SK-N-MC (cell line): ENCODE measurements around the gene PTGES.

ENCODE experiments used
- DNase-seq: peaks from one replicate; pipeline ENCODE4 v3.0.0-alpha.2; 2011; ENCODE audit warnings: low read depth, low spot score
- H3K27ac ChIP-seq: fragments of 200-600 bp; sonication (generic); 2 replicates; pipeline ENCODE4 v1.5.1; 2016; ENCODE audit warnings: mixed run types
- H3K36me3 ChIP-seq: fragments of 200-600 bp; sonication (generic); 2 replicates; pipeline ENCODE4 v1.6.1; 2017; ENCODE audit warnings: antibody characterized with exemption, low read length, mixed read lengths; ENCODE audit not compliant: insufficient read depth
- H3K4me3 ChIP-seq: fragments of 200-600 bp; sonication (generic); 2 replicates; pipeline ENCODE4 v1.5.1; 2016
- H3K9ac ChIP-seq: fragments of 200-600 bp; sonication (generic); 2 replicates; pipeline ENCODE4 v1.8.0; 2017; ENCODE audit warnings: mixed run types, mixed read lengths; ENCODE audit not compliant: insufficient read length
- H3K9me3 ChIP-seq: fragments of 200-600 bp; sonication (generic); 2 replicates; pipeline ENCODE4 v1.6.1; 2017; ENCODE audit warnings: low read depth, mild to moderate bottlenecking, antibody characterized with exemption, low read length, moderate library complexity, mixed read lengths
- EZH2 ChIP-seq: fragments of 200-600 bp; sonication (generic); IDR thresholded peaks from one replicate; pipeline ENCODE4 v1.6.1; 2017; ENCODE audit warnings: antibody characterized with exemption
- FOXP2 ChIP-seq: optimal IDR thresholded peaks from 2 replicates; pipeline ENCODE3; 2011; ENCODE audit warnings: mild to moderate bottlenecking, moderate library complexity; ENCODE audit not compliant: insufficient read depth; ENCODE audit errors: extremely low read length, control extremely low read depth
- POLR2AphosphoS5 ChIP-seq: IDR thresholded peaks from 2 replicates; pipeline ENCODE4 v1.6.1; 2012; ENCODE audit warnings: mild to moderate bottlenecking, low read depth, low read length, borderline replicate concordance

The PTGES gene

GRCh38 chr9:129740666-129741464 lies 12.0 kb downstream of the PTGES start:
- Histone ChIP-seq H3K4me3 (no peak overlapping the region), H3K9ac (no peak overlapping the region), H3K27ac (no peak overlapping the region), H3K9me3 (no peaks in the 10 kb centered on the region), H3K36me3 (no peaks in the 10 kb centered on the region)
- no peak for TF ChIP-seq POLR2AphosphoS5
- TF ChIP-seq FOXP2, result no peak
- TF ChIP-seq EZH2, result no peak
- no peak for DNase-seq

- no peak for DNase-seq
- no peak overlapping the region for H3K27ac ChIP-seq
Observed at GRCh38 chr9:129740174-129740573, 12.7 kb downstream of the PTGES start.

DNA sequence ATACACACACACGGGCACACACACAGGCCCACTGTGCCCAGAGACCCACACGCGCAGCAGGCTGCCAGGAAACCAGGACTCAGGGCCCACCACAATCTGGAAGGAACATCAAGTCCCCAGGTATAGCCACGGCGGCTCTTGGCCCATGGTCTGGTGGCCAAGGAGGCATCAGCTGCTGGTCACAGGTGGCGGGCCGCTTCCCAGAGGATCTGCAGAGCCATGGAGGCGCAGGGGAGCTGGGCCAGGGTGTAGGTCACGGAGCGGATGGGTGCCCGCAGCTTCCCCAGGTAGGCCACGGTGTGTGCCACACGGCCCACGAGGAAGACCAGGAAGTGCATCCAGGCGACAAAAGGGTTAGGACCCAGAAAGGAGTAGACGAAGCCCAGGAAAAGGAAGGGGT lies 13.4 kb downstream of the PTGES start:
- Histone ChIP-seq H3K9me3 (no peaks in the 10 kb centered on the region), H3K27ac (no peak overlapping the region), H3K36me3 (no peaks in the 10 kb centered on the region), H3K9ac (no peak overlapping the region), H3K4me3 (no peak overlapping the region)
- TF ChIP-seq FOXP2 (no peak), EZH2 (no peak), POLR2AphosphoS5 (no peak)
- no peak for DNase-seq

More at GRCh38 chr9:129740174-129740573, 12.7 kb downstream of the PTGES start:
- no peaks in the 10 kb centered on the region for H3K36me3 ChIP-seq
- no peak overlapping the region for H3K4me3 ChIP-seq
- TF ChIP-seq EZH2, result no peak
- TF ChIP-seq POLR2AphosphoS5, result no peak
- TF ChIP-seq FOXP2, result no peak
- no peak overlapping the region for H3K9ac ChIP-seq
- H3K9me3 ChIP-seq, result no peaks in the 10 kb centered on the region

DNA sequence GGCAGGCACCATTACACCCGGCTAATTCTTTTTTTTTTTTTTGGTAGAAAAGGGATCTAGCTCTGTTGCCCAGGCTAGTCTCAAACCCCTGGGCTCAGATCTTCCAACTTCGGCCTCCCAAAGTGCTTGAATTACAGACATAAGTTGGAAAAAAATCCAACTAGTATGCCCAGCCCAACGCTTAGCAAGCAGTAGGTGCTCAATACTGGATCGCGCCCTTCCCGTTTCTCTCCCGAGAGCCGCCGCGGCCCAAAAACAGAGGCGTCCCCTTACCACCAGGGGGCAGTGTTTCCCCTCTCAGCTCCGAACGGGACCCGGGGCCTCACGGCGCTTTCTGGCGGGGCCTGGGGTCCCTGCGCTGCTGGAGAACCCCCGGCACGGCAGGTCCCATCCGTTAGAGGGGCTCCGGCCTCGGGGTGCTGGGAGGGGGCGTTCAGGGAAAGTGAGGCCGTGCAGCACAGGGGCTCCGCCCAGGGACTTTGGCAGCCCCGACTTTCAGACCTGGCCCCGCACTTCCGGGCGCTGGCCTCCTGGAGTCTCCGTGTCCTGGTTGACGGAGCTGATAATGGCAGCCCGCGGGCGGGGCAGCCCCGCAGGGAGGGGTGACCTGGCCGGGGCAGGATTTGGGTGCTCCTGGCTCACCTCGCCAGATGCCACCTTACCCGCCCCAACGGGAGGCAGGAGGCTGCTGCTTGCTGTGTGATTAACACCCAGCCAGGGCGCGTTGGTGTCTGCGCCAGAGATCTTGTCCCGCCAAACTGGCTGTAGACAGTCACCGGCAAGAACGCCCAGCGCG lies 15.2 kb downstream of the PTGES start:
- TF ChIP-seq POLR2AphosphoS5 (no peak), FOXP2 (no peak), EZH2 (no peak)
- peak overlapping the region; percentile 9; the same call in 1 of the 2 replicates for H3K27ac ChIP-seq
- H3K9ac ChIP-seq, result peak overlapping the region; percentile 72
- no peaks in the 10 kb centered on the region for H3K36me3 ChIP-seq
- no peaks in the 10 kb centered on the region for H3K9me3 ChIP-seq
- H3K4me3 ChIP-seq, result peak overlapping the region; percentile 76
- DNase-seq, result peak; percentile 28

DNA sequence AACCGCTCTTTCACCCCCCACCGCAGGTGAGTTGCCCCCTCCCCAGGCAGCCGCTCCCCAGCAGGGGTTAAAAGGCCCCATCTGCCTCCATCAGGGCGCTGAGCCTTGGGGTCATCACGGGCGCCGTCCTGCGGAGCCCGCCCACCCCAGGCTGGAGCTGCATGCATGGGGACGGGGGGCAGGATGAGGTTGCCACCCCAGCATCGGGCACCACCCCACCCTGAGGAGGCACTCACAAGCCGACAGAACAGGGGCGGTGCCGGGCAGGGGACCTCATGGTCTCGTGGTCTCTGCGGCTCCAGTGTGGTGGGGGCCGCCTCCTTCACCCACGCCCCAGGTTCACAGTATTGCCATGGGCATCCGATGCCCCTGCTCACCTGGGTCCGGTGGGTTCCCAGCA lies 16.5 kb downstream of the PTGES start:
- no peak overlapping the region for H3K9ac ChIP-seq

GRCh38 chr9:129735546-129735945 lies 17.3 kb downstream of the PTGES start:
- DNase-seq, result no peak
- Histone ChIP-seq H3K27ac (no peak overlapping the region), H3K4me3 (no peak overlapping the region), H3K9ac (no peak overlapping the region), H3K9me3 (no peaks in the 10 kb centered on the region), H3K36me3 (no peaks in the 10 kb centered on the region)
- TF ChIP-seq EZH2 (no peak), FOXP2 (no peak), POLR2AphosphoS5 (no peak)

More for the DNA sequence above, 16.5 kb downstream of the PTGES start:
- no peak overlapping the region for H3K4me3 ChIP-seq
- H3K36me3 ChIP-seq, result no peaks in the 10 kb centered on the region
- no peak for TF ChIP-seq FOXP2
- TF ChIP-seq POLR2AphosphoS5, result no peak
- no peak for TF ChIP-seq EZH2
- no peaks in the 10 kb centered on the region for H3K9me3 ChIP-seq
- DNase-seq, result no peak
- H3K27ac ChIP-seq, result no peak overlapping the region

GRCh38 chr9:129733632-129733953 lies 19.2 kb downstream of the PTGES start:
- TF ChIP-seq EZH2 (no peak), POLR2AphosphoS5 (no peak), FOXP2 (no peak)
- no peak overlapping the region for H3K4me3 ChIP-seq
- DNase-seq, result no peak
- no peaks in the 10 kb centered on the region for H3K9me3 ChIP-seq
- no peak overlapping the region for H3K27ac ChIP-seq
- no peak overlapping the region for H3K9ac ChIP-seq
- no peaks in the 10 kb centered on the region for H3K36me3 ChIP-seq

GRCh38 chr9:129732946-129733631 lies 19.8 kb downstream of the PTGES start:
- Histone ChIP-seq H3K4me3 (no peak overlapping the region), H3K9ac (no peak overlapping the region), H3K27ac (no peak overlapping the region), H3K9me3 (no peaks in the 10 kb centered on the region), H3K36me3 (no peaks in the 10 kb centered on the region)
- TF ChIP-seq EZH2, result no peak
- no peak for TF ChIP-seq FOXP2
- no peak for TF ChIP-seq POLR2AphosphoS5
- DNase-seq, result no peak
